Measurements from ENCODE around the gene CENPU. TPM values are rescaled to one million over a fixed set of nuclear protein-coding genes. Genes with fewer than 3 reads are reported as not detected.

Gene CENPU
- total RNA-seq, 1 experiment from 2014 or later = 124 TPM

DNA sequence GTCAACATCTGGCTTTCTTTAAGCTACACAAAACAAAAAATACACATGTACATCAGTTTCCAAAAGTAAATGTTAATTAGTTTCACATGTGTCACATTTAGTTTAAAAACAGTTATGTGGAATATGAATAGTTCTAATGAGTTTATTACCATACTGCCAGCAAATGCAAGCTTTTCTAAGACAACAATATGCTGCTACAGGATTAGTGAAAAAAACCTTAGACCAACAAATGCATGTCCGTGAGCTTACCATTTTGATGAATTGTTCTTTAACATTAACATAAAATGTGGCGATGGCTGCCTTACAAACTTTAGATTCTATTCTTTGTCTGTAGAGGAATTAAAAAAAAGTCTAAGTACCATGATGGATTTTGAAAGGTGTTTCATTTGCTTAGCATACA is 31.8 kb downstream of the CENPU start:
- no peaks in the 10 kb centered on the region for H3K79me1 ChIP-seq (ENCODE audit: insufficient read depth, low read depth, low read length, poor library complexity, severe bottlenecking)
- no peaks in the 10 kb centered on the region for H3K4me1 ChIP-seq (ENCODE audit: insufficient read depth, low read length)
- TF ChIP-seq CTCF (conservative IDR thresholded peaks at IDR 0.05) = no peak
- H3K79me2 ChIP-seq (ENCODE audit: insufficient read depth, low read length) = no peaks in the 10 kb centered on the region
- H2BK120ac ChIP-seq (ENCODE audit: low read depth, low read length, poor library complexity, severe bottlenecking) = no peak overlapping the region
- no peak overlapping the region for H3K4me2 ChIP-seq (ENCODE audit: insufficient read depth, insufficient read length, low read length)
- H4K91ac ChIP-seq (ENCODE audit: insufficient read length, low read depth, low read length) = no peak overlapping the region
- no peak overlapping the region for H3K27ac Mint-ChIP-seq
- no peak overlapping the region for H3K27ac ChIP-seq (ENCODE audit: insufficient read length, low read depth, low read length)
- H3K56ac ChIP-seq (ENCODE audit: insufficient read length, low read depth, low read length) = no peak overlapping the region
- H3K9me3 Mint-ChIP-seq = no peaks in the 10 kb centered on the region
- no peak overlapping the region for H4K8ac ChIP-seq (replicated peaks; ENCODE audit: insufficient read length, low read depth, low read length)
- H3K23me2 ChIP-seq (ENCODE audit: insufficient read length, low read depth, low read length, poor library complexity, severe bottlenecking) = no peaks in the 10 kb centered on the region
- H3K4ac ChIP-seq (ENCODE audit: low read depth, low read length) = no peak overlapping the region
- H3K4me3 Mint-ChIP-seq = no peak overlapping the region
- H4K20me1 ChIP-seq (ENCODE audit: control insufficient read depth, insufficient read depth, insufficient read length) = no peaks in the 10 kb centered on the region
- H2BK12ac ChIP-seq (ENCODE audit: insufficient read length, low read depth, low read length) = no peak overlapping the region
- no peak overlapping the region for H2AFZ ChIP-seq (ENCODE audit: low read length)
- no peaks in the 10 kb centered on the region for H3K27me3 Mint-ChIP-seq (ENCODE audit: low read depth)
- H3K14ac ChIP-seq (ENCODE audit: insufficient read depth, low read length) = no peak overlapping the region
- H3K9ac ChIP-seq (ENCODE audit: extremely low read depth, insufficient read length, low read length) = no peak overlapping the region
- H3K9me3 ChIP-seq (ENCODE audit: control insufficient read depth, low read depth, low read length) = no peaks in the 10 kb centered on the region
- H4K5ac ChIP-seq (ENCODE audit: insufficient read length, low read depth, low read length) = no peak overlapping the region
- DNase-seq = no peak
- H3K4me1 Mint-ChIP-seq = peaks cover 0 to 5% of the 10 kb centered on the region in 2 experiments; a peak in 2 of 4 replicates
- H3K23ac ChIP-seq (ENCODE audit: insufficient read length, low read depth, low read length) = no peak overlapping the region
- no peak overlapping the region for H2AK5ac ChIP-seq (ENCODE audit: insufficient read length, low read length)
- H2BK20ac ChIP-seq (ENCODE audit: low read depth, low read length, poor library complexity, severe bottlenecking) = no peak overlapping the region
- H3K27me3 ChIP-seq (ENCODE audit: insufficient read depth, low read length) = no peaks in the 10 kb centered on the region
- peaks cover 38 to 82% (median 82%) of the 10 kb centered on the region in 3 experiments; a peak in 6 of 7 replicates for H3K36me3 Mint-ChIP-seq (ENCODE audit: insufficient read depth in 1 of 3, low read depth in 3 of 3)
- H3K18ac ChIP-seq (ENCODE audit: insufficient read length, low read depth, low read length) = no peak overlapping the region
- H3T11ph ChIP-seq (ENCODE audit: low read length) = no peak overlapping the region
- H2BK5ac ChIP-seq (ENCODE audit: insufficient read length, low read length) = no peak overlapping the region
- H2BK15ac ChIP-seq (ENCODE audit: low read depth, low read length) = no peak overlapping the region
- no CpG with 5 or more reads among the region's 2 CpGs for WGBS (ENCODE audit: extremely low coverage, insufficient read length, low lambda C conversion rate)

All from H9 (cell line).